Astrocyte (in vitro differentiated cells and primary cell): ENCODE results near the gene FGD5. TPM values are rescaled to one million over a fixed set of nuclear protein-coding genes. Genes with fewer than 3 reads are reported as not detected.

Experiments
- DNase-seq: peaks from one replicate; pipeline ENCODE4 v3.0.0-alpha.2; 2010; ENCODE audit warnings: low read depth
- FAIRE-seq: peaks from 2 replicates; lab custom pipeline; 2011; peaks lifted over from hg19 to GRCh38; lab: Jason Lieb, UNC
- H2AFZ ChIP-seq: 2 replicates; pipeline ENCODE4 v1.6.0; 2012; ENCODE audit warnings: low read depth, low read length, inconsistent platforms
- H3K27ac ChIP-seq: 2 replicates; pipeline ENCODE4 v1.5.1; 2011; ENCODE audit warnings: low read depth, low read length, inconsistent platforms
- H3K27me3 ChIP-seq: 2 replicates; pipeline ENCODE4 v1.6.0; 2011; ENCODE audit warnings: low read length, inconsistent platforms; ENCODE audit not compliant: insufficient read depth
- H3K36me3 ChIP-seq: 2 replicates; pipeline ENCODE4 v1.5.1; 2011; ENCODE audit warnings: low read length, inconsistent platforms; ENCODE audit not compliant: insufficient read depth
- H3K4me1 ChIP-seq: 2 replicates; pipeline ENCODE4 v1.5.1; 2011; ENCODE audit warnings: low read length, inconsistent platforms; ENCODE audit not compliant: insufficient read depth
- H3K4me2 ChIP-seq: 2 replicates; pipeline ENCODE4 v1.6.0; 2012; ENCODE audit warnings: low read length, inconsistent platforms
- H3K4me3 ChIP-seq: 2 replicates; pipeline ENCODE4 v1.5.1; 2011; ENCODE audit warnings: low read depth, mild to moderate bottlenecking, low read length, inconsistent platforms; ENCODE audit not compliant: insufficient read depth
- H3K79me2 ChIP-seq: 2 replicates; pipeline ENCODE4 v1.6.0; 2012; ENCODE audit warnings: mild to moderate bottlenecking, low read length, inconsistent platforms; ENCODE audit not compliant: insufficient read depth
- H3K9ac ChIP-seq: 2 replicates; pipeline ENCODE4 v1.6.0; 2012; ENCODE audit warnings: mild to moderate bottlenecking, low read length, inconsistent platforms
- H3K9me3 ChIP-seq: 2 replicates; pipeline ENCODE4 v1.5.1; 2012; ENCODE audit warnings: low read depth, mild to moderate bottlenecking, low read length, inconsistent platforms; ENCODE audit not compliant: insufficient read depth
- H4K20me1 ChIP-seq: 2 replicates; pipeline ENCODE4 v1.6.0; 2012; ENCODE audit warnings: low read length, inconsistent platforms; ENCODE audit not compliant: insufficient read depth
- H3K27ac Mint-ChIP-seq: one replicate; pipeline ENCODE4 v1.8.0; 2021; ENCODE audit warnings: mild to moderate bottlenecking, mixed read lengths; ENCODE audit not compliant: unreplicated experiment
- H3K27me3 Mint-ChIP-seq: one replicate; pipeline ENCODE4 v1.8.0; 2021; ENCODE audit warnings: low read depth, mixed read lengths; ENCODE audit not compliant: unreplicated experiment
- H3K36me3 Mint-ChIP-seq: one replicate; pipeline ENCODE4 v1.8.0; 2021; ENCODE audit warnings: low read depth, mixed read lengths; ENCODE audit not compliant: unreplicated experiment
- H3K4me1 Mint-ChIP-seq: one replicate; pipeline ENCODE4 v1.8.0; 2021; ENCODE audit warnings: low read depth, mixed read lengths; ENCODE audit not compliant: unreplicated experiment
- H3K4me3 Mint-ChIP-seq: one replicate; pipeline ENCODE4 v1.8.0; 2021; ENCODE audit warnings: mild to moderate bottlenecking, moderate library complexity, mixed read lengths; ENCODE audit not compliant: unreplicated experiment
- H3K9me3 Mint-ChIP-seq: one replicate; pipeline ENCODE4 v1.8.0; 2021; ENCODE audit warnings: mild to moderate bottlenecking, mixed read lengths; ENCODE audit not compliant: unreplicated experiment
- EZH2 ChIP-seq: IDR thresholded peaks from 2 replicates; pipeline ENCODE4 v1.6.1; 2012; ENCODE audit warnings: mild to moderate bottlenecking, low read length, inconsistent platforms; ENCODE audit not compliant: insufficient read depth
- total RNA-seq: library from RNA; stranded (reverse); gene quantifications from 2 replicates; pipeline ENCODE4 v1.2.1, GENCODE V29; 2021
- TF ChIP-seq, protein P1 (sequence below): IDR thresholded peaks from 2 replicates; pipeline ENCODE4 v1.5.1; 2011; ENCODE audit warnings: low read depth, mild to moderate bottlenecking, inconsistent platforms, low read length, moderate library complexity; ENCODE audit not compliant: insufficient read depth

The FGD5 gene
- total RNA-seq, 1 donor from 2014 or later = 2.0 TPM

DNA sequence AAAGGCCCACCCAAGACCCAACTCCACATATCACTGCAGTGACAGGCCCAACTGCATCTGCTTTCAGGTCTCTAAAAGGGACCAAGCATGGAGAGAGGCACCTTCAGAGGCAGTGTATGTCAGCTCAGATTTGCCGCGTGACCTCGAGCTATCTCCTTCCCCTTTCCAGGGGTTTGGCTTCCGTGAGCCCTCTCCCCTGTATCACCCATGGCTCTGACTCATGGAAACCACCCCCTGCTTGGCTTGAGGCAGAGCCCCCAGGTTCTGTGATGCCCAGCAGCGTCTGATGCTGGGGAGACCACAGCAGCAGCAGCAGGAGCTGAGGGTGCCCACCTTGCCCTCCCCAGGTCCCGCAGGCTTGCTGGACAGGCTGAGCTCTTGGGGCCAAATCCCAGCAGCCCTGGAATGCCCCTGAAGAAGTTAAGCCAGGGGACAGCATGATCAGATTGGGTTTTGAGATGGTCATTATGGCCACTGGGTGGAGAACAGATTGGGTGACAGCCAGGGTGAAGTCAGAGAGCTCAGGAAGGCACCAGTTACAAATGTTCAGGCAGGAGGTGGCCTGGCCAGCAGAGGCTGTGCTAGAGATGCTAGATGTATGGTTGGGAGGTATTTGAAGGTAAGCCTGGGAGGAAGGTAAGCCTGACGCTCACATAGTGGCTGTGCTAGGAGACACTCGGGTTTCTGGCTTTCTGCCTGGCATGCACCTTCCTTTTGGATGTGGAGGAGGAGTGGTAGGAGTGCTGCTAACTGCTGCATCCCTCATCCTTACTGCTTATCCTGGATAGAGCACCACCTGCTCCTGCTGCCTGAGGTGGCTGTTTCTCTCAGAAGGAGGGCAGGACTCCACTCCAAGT, 42.9 kb downstream of the FGD5 start:
- Histone ChIP-seq H3K36me3 (no peaks in the 10 kb centered on the region), H3K9me3 (no peaks in the 10 kb centered on the region), H3K4me2 (no peak overlapping the region), H3K4me1 (no peaks in the 10 kb centered on the region), H2AFZ (no peak overlapping the region), H3K27me3 (peaks cover 3% of the 10 kb centered on the region), H3K9ac (no peak overlapping the region), H3K79me2 (no peaks in the 10 kb centered on the region), H3K4me3 (no peak overlapping the region), H3K27ac (no peak overlapping the region), H4K20me1 (no peaks in the 10 kb centered on the region)
- FAIRE-seq (no peak), DNase-seq (no peak)
- Mint-ChIP-seq H3K4me3 (no peak overlapping the region), H3K9me3 (no peaks in the 10 kb centered on the region), H3K27ac (no peak overlapping the region), H3K27me3 (peaks cover 50% of the 10 kb centered on the region), H3K4me1 (no peaks in the 10 kb centered on the region), H3K36me3 (no peaks in the 10 kb centered on the region)
- TF ChIP-seq EZH2 = no peak
- TF ChIP-seq, protein P1, sequence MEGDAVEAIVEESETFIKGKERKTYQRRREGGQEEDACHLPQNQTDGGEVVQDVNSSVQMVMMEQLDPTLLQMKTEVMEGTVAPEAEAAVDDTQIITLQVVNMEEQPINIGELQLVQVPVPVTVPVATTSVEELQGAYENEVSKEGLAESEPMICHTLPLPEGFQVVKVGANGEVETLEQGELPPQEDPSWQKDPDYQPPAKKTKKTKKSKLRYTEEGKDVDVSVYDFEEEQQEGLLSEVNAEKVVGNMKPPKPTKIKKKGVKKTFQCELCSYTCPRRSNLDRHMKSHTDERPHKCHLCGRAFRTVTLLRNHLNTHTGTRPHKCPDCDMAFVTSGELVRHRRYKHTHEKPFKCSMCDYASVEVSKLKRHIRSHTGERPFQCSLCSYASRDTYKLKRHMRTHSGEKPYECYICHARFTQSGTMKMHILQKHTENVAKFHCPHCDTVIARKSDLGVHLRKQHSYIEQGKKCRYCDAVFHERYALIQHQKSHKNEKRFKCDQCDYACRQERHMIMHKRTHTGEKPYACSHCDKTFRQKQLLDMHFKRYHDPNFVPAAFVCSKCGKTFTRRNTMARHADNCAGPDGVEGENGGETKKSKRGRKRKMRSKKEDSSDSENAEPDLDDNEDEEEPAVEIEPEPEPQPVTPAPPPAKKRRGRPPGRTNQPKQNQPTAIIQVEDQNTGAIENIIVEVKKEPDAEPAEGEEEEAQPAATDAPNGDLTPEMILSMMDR = no peak

DNA sequence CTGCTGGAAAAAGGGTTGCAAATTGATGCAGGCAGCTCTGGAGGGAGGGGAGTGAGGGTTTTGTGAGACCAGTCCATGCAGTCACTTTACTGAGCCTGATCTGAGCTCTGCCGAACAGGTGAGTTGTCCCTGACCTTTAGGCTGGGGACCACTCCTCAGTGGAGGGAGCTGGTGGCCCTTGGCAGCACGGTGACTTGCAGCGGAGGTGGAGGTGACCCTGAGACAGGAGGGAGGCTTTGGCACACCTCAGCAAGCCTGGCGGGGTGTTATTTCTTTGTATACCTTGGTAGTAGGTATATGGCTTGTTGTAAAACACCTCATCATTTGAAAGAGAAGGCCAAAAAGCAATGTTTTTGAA, 43.5 kb downstream of the FGD5 start:
- no peaks in the 10 kb centered on the region for H3K9me3 ChIP-seq
- H3K4me2 ChIP-seq = no peak overlapping the region
- H3K9me3 Mint-ChIP-seq = no peaks in the 10 kb centered on the region

More for the DNA sequence above, 43.5 kb downstream of the FGD5 start:
- Mint-ChIP-seq H3K4me1 (no peaks in the 10 kb centered on the region), H3K27ac (no peak overlapping the region), H3K4me3 (no peak overlapping the region), H3K27me3 (peaks cover 52% of the 10 kb centered on the region), H3K36me3 (no peaks in the 10 kb centered on the region)
- TF ChIP-seq EZH2 = no peak
- TF ChIP-seq, protein P1 = no peak
- Histone ChIP-seq H2AFZ (no peak overlapping the region), H3K4me3 (no peak overlapping the region), H4K20me1 (no peaks in the 10 kb centered on the region), H3K36me3 (no peaks in the 10 kb centered on the region), H3K27me3 (peaks cover 3% of the 10 kb centered on the region), H3K9ac (no peak overlapping the region), H3K4me1 (no peaks in the 10 kb centered on the region), H3K27ac (no peak overlapping the region), H3K79me2 (no peaks in the 10 kb centered on the region)
- DNase-seq (no peak), FAIRE-seq (no peak)
